Activated CD4-positive, alpha-beta T cell treated with anti-CD3 and anti-CD28 coated beads, Interleukin-2, amount 10 ng/mL, durations not matched to agents 24 days and 14 days (primary cell): Measurements from ENCODE around the gene COL2A1. TPM values are rescaled to one million over a fixed set of nuclear protein-coding genes. Genes with fewer than 3 reads are reported as not detected.

Source experiments
- DNase-seq: peaks from one replicate; pipeline ENCODE4 v3.0.0; 2022
- H3K27ac Mint-ChIP-seq: one replicate; pipeline ENCODE4 v1.8.0; 2022; ENCODE audit warnings: mild to moderate bottlenecking, mixed read lengths
- H3K27me3 Mint-ChIP-seq: one replicate; pipeline ENCODE4 v1.8.0; 2022; ENCODE audit warnings: mixed read lengths
- H3K36me3 Mint-ChIP-seq: one replicate; pipeline ENCODE4 v1.8.0; 2022; ENCODE audit warnings: low read depth, mild to moderate bottlenecking, mixed read lengths
- H3K4me1 Mint-ChIP-seq: one replicate; pipeline ENCODE4 v1.8.0; 2021; ENCODE audit warnings: mixed read lengths
- H3K4me3 Mint-ChIP-seq: one replicate; pipeline ENCODE4 v1.8.0; 2022; ENCODE audit warnings: mild to moderate bottlenecking, moderate library complexity, mixed read lengths
- H3K9me3 Mint-ChIP-seq: one replicate; pipeline ENCODE4 v1.8.0; 2021; ENCODE audit warnings: mixed read lengths
- intact Hi-C: fragments of 100-400 bp; cut with micrococcal nuclease; formaldehyde crosslinking; loops from one replicate; pipeline ENCODE4 v1.15.1; 2023
- total RNA-seq: library from RNA; stranded (reverse); gene quantifications from 2 replicates; pipeline ENCODE4 v1.2.3, GENCODE V29; 2022

Gene COL2A1
- total RNA-seq, 1 donor from 2014 or later, result 0.07 TPM

DNA sequence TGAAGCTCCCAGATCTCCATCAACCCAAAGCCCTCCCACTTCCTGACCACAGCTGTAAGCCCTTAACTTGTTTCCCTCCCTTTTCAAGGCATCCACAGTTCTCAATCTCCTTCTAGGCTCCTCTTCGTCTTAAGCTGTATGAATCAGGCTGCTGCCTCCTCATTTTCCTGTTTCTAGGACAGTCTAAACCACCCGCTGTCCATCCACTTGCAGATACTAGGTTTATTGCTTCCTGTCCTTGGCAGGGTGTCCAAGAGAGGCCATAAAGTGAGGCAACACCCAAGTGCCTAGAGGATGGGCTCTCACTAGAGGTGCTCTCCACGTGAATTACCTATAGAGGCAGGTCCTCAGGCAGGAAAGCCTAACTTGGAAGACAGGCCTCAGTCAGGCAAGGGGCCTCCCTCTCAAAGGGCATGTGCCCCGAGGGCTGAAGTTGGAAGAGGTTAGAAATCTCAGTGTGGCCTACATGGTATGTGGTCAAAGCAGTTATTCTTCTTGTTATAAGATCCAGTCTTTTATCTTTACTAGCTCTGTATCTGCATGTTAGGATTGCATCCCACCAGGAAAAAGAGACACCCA is 49.7 kb downstream of the COL2A1 start:
- DNase-seq, result no peak
- Mint-ChIP-seq H3K27me3 (peaks cover 17% of the 10 kb centered on the region), H3K4me3 (no peak overlapping the region), H3K9me3 (peaks cover 9% of the 10 kb centered on the region), H3K27ac (no peak overlapping the region), H3K36me3 (peaks cover 3% of the 10 kb centered on the region), H3K4me1 (peaks cover 7% of the 10 kb centered on the region)
- intact Hi-C loops, result no loop called here

DNA sequence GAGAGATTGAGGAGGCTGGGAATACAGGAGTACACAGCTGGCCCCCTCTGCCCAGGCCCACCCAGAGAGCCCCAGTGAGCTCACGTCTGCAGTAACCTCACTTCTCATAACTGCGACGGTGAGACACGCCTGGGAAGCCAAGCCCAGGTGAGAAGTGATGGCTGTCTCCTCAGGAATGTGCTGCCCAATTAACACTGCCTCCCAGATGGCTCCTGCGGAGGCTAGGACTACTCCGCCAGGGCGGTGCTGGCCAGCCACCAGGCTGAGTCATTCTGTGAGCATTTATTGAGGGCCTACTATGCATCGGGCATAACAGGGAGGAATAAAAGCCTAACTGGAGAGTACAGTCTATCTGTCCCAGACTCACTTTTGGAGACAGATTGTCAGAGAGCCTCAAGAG is 50.2 kb downstream of the COL2A1 start:
- Mint-ChIP-seq H3K9me3 (peaks cover 5% of the 10 kb centered on the region), H3K4me1 (peaks cover 12% of the 10 kb centered on the region), H3K27ac (no peak overlapping the region), H3K4me3 (no peak overlapping the region), H3K27me3 (peaks cover 14% of the 10 kb centered on the region), H3K36me3 (peaks cover 3% of the 10 kb centered on the region)
- no peak for DNase-seq
- intact Hi-C loops, result no loop called here

DNA sequence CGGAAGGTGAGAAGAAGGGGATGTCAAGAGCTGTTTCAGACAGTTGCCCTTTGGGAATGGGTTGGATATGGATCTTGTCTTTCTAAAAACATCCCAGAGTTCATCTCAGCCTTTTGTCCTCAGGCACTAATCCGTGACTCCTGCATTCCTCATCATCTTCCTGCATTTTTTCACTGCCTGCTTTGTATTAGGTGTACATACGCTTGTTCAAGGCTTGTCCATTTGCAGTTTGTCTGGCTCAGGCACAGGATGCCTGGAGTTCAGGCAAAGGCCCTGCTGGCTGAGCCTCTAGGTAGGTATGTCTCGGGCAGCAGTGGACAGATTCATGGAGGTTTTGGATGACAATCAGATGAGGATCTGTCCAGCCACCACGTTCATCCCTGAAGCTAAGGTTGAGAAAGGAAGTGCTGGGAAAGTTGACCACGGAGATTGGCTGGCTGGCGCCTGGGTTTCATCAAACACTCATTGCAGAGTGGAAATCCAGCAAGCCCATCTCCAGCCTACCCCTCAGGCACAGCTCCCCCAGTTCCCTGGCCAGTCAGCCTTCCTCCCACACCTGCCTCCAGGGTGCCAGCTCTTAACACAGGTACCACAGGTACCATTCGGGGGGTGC is 53.3 kb downstream of the COL2A1 start:
- peaks cover 10% of the 10 kb centered on the region for H3K27me3 Mint-ChIP-seq
- H3K27ac Mint-ChIP-seq, result no peak overlapping the region
- DNase-seq, result no peak
- H3K4me1 Mint-ChIP-seq, result peaks cover 16% of the 10 kb centered on the region
- H3K9me3 Mint-ChIP-seq, result no peaks in the 10 kb centered on the region
- H3K4me3 Mint-ChIP-seq, result no peak overlapping the region
- intact Hi-C loops, result no loop called here
- no peaks in the 10 kb centered on the region for H3K36me3 Mint-ChIP-seq

DNA sequence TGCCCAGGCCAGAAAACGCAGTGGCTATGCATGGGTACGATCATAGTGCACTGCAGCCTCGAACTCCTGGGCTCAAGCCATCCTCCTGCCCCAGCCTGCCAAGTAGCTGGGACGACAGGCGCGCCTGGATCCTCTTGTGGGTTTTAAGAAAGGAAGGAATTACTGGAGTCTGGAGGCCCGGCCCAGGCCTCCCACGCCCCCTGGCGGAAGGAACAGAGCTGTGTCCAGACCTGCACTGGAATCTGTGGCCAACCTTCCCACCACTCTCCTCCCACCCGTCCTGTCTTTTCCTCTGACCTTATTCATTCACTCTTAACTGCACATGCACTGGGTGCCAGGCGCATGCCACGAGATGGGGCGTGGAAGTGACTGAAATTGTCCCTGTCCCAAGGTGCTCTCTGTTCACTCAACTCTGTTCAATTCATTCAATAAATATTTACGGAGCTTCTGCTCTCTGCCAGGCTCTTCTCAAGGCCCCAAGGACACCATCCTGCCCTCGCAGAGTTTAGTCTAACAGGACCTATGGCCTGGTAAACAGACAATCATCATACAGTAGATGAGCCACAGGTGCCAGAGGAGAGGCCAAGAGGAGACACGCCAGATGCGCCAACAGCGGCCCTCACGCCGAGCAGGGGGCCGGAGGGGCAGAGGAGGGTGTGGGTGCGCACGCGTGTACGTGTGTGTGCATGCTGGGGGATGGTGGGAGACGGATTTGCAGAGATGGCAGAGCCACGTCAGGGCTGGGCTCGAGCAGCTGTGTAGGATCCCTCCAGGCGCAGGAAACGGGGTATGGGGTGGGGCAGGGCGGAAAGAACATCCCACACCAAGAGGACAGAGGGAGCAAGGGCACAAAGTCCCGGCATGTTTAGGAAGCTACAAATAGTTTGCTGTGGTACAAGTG is 54.6 kb downstream of the COL2A1 start:
- peaks cover 10% of the 10 kb centered on the region for H3K27me3 Mint-ChIP-seq

DNA sequence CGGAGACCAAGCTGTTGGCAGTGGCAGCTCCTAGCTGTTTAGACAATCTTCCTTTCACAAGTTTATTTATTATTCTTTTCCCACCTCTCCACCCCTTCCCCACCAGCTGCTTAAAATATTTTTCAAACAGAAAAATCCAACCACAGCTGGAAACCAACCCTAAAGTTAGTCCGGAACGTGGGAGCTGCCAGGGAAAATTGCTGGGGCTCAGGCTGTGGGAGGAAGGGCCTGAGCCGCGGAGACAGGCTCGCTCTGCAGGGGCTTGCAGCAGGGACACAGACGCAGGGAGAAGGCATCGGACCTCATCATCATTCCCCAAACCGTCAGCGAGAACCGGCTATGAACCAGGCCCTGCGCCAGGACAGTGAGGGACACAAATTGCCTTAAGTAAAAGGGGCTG is 56.9 kb downstream of the COL2A1 start:
- Mint-ChIP-seq H3K27me3 (peaks cover 16% of the 10 kb centered on the region), H3K36me3 (no peaks in the 10 kb centered on the region), H3K4me3 (no peak overlapping the region), H3K27ac (no peak overlapping the region), H3K9me3 (no peaks in the 10 kb centered on the region), H3K4me1 (peaks cover 11% of the 10 kb centered on the region)
- DNase-seq, result no peak
- intact Hi-C loops, result no loop called here

More for the DNA sequence above, 54.6 kb downstream of the COL2A1 start:
- Mint-ChIP-seq H3K27ac (peak overlapping the region; percentile 45), H3K9me3 (no peaks in the 10 kb centered on the region), H3K4me3 (no peak overlapping the region), H3K36me3 (no peaks in the 10 kb centered on the region), H3K4me1 (peaks cover 16% of the 10 kb centered on the region)
- DNase-seq, result peak; percentile 86
- intact Hi-C loops, result loop anchor here (1.0 to 2.0 kb wide), 2 partner anchors 45 to 90 kb away; partner anchors contain the start of gene VDR

DNA sequence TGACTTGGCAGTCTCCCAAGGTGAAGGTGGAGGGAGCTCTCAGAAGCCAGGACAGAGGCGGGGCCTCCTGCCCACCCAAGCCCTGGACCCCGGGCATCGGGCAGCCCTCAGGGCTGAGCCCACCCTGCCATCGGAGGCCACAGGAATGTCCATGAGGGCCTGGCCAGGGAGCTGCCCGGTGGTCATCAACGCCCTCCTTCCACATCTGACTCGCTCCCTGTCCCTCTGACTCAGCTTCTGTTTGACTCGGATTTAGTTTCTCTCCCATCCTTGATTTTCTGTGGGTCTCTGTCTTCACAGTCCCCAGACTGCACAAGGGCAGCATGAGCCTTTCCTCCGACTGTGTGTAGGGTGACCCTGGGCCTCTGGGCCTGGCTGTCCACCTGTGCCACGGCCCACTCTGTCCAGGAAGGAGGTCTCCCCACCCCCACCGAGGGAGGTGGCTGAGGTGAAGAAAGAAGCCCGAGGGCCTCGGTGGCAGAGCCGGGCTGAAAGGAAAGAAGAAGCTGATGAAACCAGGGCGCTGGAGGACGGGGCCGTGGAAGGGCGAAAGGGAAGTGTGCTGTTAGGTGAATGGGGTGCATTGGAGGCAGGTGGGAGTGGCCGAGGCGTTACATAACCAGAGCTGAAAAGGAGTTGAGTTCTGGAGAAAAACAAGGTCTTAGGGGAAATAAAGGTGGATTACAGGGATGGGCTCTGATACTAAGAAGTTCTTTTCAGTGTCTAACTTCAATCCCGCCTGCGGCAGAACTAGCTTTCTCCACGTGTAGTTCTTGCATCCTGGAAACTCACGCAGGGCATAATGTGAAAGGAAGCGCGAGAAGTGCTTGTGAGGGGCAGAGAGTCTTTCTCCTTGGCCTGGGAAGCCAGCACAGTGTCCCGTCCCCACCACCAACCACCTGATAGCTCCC is 57.6 kb downstream of the COL2A1 start:
- H3K4me3 Mint-ChIP-seq, result no peak overlapping the region
- no peaks in the 10 kb centered on the region for H3K36me3 Mint-ChIP-seq
- peaks cover 11% of the 10 kb centered on the region for H3K4me1 Mint-ChIP-seq
- DNase-seq, result no peak
- H3K9me3 Mint-ChIP-seq, result no peaks in the 10 kb centered on the region
- intact Hi-C loops, result no loop called here
- H3K27me3 Mint-ChIP-seq, result peaks cover 13% of the 10 kb centered on the region
- H3K27ac Mint-ChIP-seq, result peak overlapping the region; percentile 38

DNA sequence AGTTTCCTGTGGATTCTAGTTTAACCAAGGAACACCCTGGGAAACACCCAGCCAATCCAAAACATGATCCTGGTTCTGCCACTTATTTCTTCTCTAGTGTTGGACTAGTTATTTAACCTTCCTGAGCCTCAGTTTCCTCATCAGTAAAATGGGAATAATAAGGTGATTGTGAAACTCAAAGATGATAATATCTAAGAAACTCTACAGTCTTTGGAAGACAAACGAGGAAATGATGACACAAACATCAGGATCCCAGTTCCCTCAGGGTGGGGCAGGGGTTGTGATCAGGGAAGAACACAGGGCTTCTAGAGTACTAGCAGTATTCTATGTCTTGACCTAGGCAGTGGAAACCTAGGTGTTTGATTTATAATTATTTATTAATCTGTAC is 58.9 kb downstream of the COL2A1 start:
- DNase-seq, result no peak
- Mint-ChIP-seq H3K27me3 (peaks cover 21% of the 10 kb centered on the region), H3K4me3 (no peak overlapping the region), H3K36me3 (no peaks in the 10 kb centered on the region), H3K27ac (no peak overlapping the region), H3K9me3 (no peaks in the 10 kb centered on the region), H3K4me1 (peaks cover 11% of the 10 kb centered on the region)
- intact Hi-C loops, result no loop called here

DNA sequence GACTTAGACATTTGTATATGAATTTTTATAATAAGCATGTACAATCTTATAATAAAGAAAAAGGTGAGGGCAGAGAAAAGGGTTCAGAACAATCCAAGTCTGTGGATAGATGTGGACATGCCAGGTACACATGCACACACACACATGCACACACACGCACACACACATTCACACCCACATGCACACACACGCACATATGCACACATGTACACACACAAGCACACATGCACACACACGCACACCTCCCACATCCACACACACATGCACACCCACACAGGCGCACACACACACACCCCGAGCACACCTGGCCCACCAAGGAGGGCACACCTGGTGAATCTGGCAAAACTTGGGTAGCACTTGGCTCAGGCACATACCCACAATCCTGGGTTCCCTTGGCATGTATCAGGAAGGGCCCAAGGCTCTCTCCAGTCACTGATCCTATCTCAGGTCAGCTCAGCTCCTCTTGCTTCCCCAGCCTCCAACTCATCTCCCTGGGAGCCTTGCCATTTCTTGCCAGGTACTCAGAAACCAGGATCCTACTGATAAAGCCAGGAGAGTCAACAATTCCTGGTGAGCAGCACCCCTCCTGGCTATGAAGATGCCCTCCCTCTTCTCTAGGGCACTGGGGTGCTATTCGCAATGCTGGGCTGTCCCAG is 59.5 kb downstream of the COL2A1 start:
- H3K9me3 Mint-ChIP-seq, result no peaks in the 10 kb centered on the region
- no peak overlapping the region for H3K27ac Mint-ChIP-seq
- no peak for DNase-seq
- intact Hi-C loops, result no loop called here
- peaks cover 21% of the 10 kb centered on the region for H3K27me3 Mint-ChIP-seq
- H3K36me3 Mint-ChIP-seq, result no peaks in the 10 kb centered on the region
- no peak overlapping the region for H3K4me3 Mint-ChIP-seq
- peaks cover 11% of the 10 kb centered on the region for H3K4me1 Mint-ChIP-seq

DNA sequence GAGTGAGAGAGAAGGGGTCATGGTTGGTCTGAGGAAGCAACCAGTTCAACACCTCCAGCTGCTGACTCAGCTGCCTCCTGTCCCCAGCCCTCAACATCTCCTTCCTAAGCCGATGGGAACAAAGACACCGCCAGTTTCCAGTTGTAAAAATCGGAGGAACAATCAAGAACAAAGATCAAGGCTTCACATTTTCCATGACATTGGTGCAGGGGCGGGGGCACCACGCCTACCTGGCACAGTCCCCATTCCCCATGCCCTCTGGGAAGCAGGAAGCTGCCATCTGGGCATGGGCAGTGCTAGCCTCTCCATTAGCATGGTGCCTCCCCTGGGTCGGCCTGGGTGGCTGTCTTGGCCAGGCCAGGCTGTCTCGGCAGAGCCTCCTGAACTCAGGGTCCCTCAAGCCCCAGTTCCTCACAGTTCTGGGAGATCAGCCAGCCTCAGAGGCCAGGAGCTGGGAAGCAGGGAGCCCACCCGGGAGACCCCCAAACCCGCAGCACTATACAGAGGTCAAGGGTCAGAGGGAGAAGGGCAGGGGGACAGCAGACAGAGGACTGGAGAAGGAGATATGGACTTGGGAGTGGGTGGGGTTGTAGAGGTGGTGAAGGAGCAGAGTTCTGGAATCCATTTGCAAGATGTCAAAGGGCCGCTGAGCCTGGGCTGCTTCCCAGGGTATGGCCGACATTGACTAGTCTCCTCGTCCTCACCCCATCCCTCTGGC is 60.5 kb downstream of the COL2A1 start:
- H3K4me1 Mint-ChIP-seq, result peaks cover 3% of the 10 kb centered on the region

DNA sequence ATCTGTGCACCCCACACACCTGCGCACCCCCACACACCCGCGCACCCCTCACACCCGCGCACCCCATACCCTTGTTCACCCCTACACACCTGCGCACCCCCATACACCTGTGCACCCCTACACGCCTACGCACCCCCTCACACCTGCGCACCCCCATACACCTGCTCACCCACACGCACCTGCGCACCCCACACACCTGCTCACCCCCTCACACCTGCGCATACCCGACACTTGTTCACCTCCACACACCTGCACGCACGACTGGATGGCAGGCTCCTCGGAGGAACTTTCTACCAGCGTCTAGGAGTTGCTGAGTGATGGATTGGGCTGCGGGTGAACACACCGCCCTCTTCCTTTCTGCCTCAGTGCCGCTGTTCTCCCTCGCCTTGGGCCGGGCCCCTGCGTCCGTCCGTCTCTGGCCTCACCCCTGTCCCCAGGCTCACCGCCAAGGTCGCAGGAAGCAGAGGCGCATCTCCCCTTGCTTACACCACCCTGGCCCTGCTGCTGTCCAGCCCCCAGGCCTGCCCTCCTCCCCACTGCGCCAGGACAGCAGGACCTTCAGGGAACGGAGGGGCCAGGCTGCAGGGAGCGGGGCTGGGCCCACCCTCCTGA is 61.6 kb downstream of the COL2A1 start:
- Mint-ChIP-seq H3K36me3 (no peaks in the 10 kb centered on the region), H3K4me1 (peaks cover 3% of the 10 kb centered on the region), H3K4me3 (no peak overlapping the region), H3K9me3 (no peaks in the 10 kb centered on the region), H3K27ac (no peak overlapping the region), H3K27me3 (peaks cover 21% of the 10 kb centered on the region)
- DNase-seq, result no peak
- intact Hi-C loops, result no loop called here

More for the DNA sequence above, 60.5 kb downstream of the COL2A1 start:
- Mint-ChIP-seq H3K27me3 (peaks cover 21% of the 10 kb centered on the region), H3K27ac (no peak overlapping the region), H3K36me3 (no peaks in the 10 kb centered on the region), H3K4me3 (no peak overlapping the region), H3K9me3 (no peaks in the 10 kb centered on the region)
- DNase-seq, result no peak
- intact Hi-C loops, result no loop called here

DNA sequence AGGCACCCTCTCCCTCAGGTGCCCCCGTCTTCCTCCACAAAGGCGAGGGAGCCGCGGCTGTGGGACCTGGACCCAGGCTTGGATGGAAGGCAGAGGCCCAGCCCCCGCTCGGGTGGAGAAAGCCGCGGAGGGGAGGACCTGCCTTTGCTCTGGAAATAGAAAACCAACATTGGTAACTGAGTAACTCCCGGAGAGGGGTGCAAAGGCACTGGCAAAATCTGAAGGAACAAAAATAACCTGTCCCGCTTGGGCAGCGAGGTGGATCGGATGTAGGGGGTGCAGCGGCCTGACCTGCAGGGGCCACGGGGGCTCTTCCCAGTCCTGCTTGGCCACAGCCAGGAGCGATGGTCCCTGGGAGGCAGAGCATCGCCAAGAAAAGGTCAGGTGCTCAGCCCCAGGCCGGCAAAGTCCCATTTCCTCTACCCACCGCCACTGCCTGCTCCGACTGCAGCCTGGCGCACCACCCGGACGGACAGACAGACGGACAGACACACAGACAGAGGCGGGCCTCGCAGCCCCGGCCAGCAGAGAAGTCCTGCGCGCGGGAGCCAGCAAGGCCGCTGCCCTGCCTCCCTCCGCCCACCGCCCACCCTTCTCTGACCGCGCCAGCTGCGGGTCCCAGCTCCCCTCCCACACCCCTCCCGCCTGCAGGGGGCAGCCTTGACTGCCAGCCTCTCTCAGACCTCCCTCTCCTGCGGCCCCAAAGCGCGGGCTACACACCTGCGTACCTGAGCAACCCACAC is 62.2 kb downstream of the COL2A1 start:
- H3K27me3 Mint-ChIP-seq, result peaks cover 23% of the 10 kb centered on the region
- H3K27ac Mint-ChIP-seq, result no peak overlapping the region
- no peaks in the 10 kb centered on the region for H3K36me3 Mint-ChIP-seq
- peak; percentile 80 for DNase-seq
- H3K4me3 Mint-ChIP-seq, result no peak overlapping the region
- no peaks in the 10 kb centered on the region for H3K9me3 Mint-ChIP-seq
- intact Hi-C loops, result no loop called here
- H3K4me1 Mint-ChIP-seq, result peaks cover 3% of the 10 kb centered on the region

DNA sequence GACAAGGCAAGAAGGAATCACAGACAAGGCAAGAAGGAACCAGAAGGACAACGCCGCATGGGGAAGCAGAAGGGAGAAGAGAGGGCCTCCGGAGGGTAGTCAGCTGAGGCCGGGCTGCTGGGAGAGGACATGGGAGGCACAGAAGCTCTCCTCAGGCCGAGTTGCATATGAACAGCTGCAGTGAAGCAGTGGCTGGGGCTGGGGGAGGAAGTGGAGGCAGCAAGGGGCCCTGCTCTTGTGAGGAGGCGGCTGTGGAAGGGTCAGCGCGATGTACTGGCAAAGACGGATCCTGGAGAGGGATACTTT is 62.8 kb downstream of the COL2A1 start:
- Mint-ChIP-seq H3K36me3 (no peaks in the 10 kb centered on the region), H3K27me3 (peaks cover 23% of the 10 kb centered on the region), H3K27ac (no peak overlapping the region), H3K4me3 (no peak overlapping the region), H3K9me3 (no peaks in the 10 kb centered on the region), H3K4me1 (no peaks in the 10 kb centered on the region)
- DNase-seq, result no peak
- intact Hi-C loops, result no loop called here
